NCI-H345 (cell line): ENCODE results near the gene TJP1.
"Not testable (repeated sequence)": the region's sequence is repeated elsewhere in the genome, so short reads cannot be mapped to it uniquely, and the experiment has no call there.

ENCODE experiments used
- DNase-seq: peaks from one replicate; lab custom pipeline; 2025; lab: John Stamatoyannopoulos, UW

TJP1 gene

DNA sequence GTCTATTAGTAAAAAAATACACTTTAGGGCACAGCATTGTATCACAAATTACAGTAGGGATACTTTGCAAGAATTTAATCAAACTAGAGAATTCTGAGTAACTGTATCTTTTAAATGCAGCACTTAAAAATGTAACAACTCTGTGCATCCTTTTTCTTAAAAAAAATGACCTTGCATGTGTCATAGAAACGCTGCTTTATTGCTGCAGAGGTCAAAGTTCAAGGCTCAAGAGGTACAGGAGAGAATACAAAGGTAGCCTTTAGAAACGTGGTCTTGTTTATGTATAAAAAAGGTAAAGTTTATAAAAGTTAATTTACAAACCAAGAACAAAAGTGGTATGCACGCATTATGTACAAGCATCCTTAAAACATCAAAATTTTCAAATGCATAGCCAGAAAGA lies 122.0 kb downstream of the TJP1 start:
- no peak for DNase-seq

DNA sequence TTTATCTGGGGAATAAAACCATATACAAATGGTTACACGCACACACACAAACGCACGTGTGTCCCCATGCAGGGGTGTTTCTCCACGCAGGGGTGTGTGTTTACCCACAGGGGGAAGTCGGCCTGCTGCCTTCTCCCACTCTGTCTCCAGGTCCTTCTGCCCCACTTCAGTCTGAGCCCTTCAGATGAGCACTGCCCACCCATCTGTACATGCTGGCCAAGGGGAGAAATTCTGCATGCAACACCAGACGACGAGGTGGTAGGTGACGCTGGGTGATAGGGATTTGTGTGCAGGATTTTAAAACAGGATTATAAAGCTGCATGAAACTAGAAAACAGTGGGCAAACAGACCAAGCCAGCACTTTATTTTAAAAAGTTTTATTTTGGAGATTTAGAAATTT lies 122.5 kb downstream of the TJP1 start:
- DNase-seq: no peak

DNA sequence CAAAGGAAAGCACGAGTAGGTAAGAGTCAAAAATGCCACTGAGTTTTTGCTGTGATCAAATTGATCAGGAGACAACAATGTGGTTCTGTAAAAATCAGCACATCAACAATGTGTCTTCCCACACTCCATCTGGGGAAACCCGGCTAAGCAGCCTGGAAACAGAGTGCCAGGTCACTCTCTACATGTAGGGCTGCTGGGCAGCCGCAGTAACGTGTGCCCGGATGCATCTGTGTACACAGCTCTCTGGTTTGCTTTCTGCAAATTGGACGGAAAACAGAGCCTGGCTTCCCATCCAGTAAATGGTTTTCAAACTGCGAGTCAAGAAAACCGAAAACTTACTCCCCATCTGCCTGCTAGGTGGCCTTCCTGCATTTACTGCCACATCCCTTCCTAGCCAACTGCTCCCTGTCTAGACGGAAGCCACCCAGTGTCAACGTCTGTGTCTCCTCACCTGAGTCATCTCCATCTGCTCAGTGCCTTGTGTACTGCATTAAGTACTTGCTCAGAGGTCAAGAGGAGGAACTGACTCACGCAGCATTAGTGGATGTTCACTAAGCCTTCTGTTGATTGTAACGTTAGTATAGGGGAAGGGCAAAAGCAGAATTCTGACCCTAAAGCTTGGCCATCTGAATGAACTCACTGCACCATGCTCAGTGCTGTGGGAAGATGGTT lies 124.1 kb downstream of the TJP1 start:
- no peak for DNase-seq

DNA sequence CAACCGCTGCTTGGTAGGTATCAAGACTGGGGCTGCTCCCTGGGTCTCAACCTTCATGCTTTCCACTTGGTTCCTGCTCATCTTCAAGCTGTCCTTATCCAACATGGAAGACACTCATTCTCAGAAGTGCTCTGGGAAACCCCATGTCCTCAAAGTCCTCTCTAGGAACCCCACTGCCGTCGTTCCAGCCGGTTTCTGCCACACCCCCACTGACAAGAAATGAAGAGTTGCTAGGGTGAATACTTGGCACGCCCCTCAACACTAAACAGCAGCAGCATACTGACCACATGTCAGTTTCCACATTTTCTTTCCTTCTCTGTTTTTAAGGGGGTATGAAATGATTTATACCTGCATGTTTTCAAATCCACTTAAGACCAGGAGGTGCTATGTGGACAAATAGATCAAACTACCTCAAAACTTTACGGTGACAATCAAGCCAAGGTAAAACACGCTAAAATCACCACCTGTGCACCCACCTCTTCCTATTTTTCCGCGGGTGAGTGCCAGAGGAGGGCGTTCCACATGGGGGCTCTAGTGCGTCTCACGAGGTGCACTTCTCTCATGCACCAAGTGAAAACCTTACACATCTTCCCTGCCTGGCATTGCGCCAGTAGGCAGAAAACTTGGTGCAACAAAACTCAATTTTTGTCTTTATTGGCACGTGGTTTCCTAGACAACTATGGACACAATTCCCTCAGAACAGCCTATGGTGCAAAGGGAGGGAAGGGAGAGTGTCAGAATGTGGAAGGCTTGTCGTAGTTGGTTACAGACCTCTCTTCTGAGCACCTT lies 125.1 kb downstream of the TJP1 start:
- DNase-seq: no peak

DNA sequence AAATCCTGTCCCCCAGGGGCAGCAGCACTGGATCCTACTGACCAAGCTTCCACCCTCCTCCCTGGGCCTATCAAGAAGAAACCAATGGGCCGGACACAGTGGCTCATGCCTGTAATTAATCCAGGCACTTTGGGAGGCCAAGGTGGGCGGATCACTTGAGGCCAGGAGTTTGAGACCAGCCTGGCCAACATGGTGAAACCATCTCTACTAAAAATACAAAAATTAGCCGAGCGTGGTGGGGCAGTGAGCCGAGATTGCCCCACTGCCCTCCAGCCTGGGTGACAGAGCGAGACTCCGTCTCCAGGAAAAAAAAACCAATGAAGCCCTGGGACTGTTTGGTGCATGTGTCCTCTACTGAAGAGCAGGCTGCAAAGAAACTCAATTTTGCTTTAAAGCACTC lies 125.8 kb downstream of the TJP1 start:
- DNase-seq: not testable (repeated sequence)

DNA sequence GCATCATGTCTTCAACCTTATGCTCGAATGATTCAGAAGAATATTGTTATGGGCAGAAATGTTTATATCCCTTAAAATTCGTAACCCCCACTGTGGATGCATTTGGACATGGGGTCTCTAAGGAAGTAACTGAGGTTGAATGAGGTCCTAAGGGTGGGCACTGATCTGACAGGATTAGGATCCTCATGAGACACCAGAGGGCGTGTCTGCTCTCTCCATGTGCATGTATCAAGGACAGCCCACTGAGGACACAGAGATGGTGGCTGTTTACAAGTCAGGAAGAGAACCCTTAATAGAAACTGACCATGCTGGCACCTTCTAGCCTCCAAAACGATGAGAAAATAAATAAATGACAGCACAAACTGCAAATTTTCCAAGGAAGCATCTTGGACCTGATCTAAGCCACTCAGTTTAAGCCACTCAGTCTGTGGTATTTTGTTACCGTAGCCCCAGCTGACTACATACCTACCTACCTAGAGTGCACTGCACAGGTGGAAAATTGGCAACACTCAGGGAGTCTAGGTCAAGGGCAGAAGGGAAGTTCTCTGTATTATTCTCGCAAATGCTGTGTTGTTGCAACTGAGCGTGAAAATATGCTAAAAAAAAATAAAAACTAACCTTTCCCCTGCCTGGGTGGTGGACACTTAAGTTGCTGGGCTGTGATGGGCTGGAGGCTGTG lies 126.6 kb downstream of the TJP1 start:
- no peak for DNase-seq

DNA sequence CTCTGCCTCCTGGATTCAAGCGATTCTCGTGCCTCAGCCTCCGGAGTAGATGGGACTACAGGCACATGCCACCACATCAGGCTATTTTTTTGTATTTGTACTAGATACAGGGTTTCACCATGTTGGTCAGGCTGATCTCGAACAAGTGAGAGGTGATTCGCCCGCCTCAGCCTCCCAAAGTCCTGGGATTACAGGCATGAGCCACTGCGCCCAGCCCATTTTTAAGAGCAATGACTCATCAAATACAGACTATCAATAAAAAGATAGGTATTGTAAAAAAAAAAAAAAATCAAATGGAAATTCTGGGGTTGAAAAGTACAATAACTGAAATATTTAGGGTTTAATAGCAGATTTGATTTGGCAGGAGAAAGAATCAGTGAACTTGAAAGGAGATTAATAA lies 129.0 kb downstream of the TJP1 start:
- no peak for DNase-seq

DNA sequence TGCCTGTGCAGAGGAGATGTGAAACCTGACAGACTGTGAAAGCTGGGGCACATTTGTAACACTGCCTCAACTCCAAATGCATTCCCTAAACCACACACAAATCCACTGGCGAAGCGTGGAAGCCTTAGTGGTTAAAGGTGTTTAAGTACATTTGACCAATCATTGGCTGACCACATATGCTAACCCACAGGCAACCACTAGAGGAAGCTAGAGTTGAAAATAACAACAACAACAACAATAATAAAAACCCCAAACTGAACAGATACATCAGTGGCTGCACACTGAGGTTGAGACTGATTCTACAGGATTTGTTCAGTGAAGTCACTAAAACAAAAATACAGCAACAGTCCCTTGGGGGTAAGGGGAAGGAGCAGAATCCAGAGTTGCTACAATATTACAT lies 129.7 kb downstream of the TJP1 start:
- DNase-seq: no peak

DNA sequence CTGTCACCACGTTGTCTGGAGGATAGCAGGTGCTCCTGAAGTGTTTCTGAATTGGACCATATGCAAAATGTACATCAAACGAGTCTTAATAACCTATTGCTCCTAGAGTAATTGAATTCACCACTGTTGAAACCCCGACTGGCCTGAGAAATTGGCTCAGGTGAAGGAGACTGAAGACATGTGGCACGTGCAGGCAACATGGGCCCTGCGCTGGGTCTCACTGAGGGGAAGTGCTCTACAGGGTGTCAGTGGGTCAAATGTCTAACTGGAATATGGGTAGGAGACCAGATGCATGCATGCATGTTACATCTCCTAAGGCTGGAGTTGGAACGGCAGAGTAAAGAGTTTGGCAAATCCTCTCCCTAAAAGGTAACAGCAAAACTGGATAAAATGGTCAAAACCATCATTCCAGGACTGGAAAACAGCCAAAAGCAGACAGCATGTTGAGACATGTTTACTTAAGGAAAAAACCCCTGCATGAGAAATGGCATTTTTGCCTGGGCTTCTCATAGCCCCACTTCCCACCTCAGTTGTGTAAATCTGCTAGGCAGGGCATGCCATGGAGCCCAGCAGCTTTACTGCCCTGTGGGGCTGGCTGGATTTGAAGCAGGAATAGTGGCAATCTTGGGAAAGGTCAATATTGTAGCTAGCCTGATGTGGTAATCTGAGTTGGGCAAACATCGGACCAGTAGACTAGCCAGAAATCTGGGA lies 131.3 kb downstream of the TJP1 start:
- no peak for DNase-seq

DNA sequence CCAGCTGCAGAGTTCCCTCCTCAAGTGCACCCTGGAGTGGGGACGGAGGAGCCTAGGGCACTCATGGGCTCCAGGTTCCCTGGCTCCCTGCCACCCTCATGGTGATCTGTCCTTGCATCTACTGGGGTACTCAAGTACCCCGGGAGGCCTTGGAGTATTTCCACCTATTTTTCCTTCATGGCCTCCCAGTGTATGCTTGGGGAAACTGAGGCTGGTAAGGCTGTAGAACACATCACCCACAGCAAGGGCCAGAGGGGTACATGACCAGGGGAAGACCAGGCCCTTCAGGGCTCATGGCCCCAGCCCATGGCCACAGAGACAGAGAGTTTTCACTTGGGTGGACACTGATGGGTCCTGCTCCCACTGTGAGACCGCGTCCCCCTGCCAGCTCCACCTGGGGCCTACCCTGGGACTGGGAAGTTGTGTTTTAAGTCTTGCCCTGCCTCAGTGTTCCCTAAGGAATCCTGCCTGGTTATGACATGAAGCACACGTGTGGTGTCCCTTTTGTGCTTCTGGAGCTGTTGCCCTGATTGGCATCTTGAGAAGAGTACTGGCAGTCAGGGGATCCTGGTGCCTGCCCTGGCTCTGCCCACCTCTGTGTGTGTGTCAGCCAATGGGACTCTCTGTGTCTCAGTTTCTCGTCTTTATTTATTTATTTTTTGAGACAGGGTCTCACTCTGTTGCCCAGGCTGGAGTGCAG lies 132.8 kb downstream of the TJP1 start:
- no peak for DNase-seq

DNA sequence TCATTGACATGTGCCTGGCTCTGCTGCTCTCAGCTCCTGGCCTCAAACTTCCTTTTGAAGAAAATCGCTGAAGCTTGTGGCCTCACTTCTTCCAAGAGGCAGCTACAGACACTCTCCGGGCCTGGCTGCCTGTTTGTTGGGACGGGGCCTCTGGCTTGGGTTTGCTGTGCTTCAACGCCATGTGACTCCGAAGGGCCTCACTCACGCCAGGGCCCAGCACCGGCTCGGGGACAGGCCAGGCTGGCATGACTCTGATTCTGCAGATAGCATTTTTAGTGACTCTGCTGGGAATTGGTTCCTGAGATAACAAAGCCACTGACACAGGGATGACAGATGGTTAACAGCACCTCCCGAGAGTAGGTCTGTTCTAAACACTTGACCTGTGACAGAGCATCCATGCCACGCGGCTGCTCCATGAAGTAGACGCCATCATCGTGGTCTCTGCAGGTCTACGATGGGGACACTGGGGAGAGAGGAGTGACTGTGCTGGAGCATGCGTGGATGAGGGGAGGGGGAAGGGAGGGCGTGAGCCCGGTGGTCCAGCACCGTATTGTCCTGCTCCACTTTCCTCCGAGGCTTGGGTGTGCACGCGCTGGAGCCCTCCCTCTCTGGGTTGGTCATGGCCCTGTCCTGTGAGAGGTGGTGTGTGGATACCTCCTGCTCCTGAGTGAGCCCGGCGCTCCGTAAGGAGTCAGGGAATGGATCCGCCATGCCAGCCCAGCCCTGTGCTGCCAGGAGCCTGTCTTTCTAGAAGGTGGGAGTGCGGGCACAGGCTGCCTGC lies 133.6 kb downstream of the TJP1 start:
- no peak for DNase-seq

DNA sequence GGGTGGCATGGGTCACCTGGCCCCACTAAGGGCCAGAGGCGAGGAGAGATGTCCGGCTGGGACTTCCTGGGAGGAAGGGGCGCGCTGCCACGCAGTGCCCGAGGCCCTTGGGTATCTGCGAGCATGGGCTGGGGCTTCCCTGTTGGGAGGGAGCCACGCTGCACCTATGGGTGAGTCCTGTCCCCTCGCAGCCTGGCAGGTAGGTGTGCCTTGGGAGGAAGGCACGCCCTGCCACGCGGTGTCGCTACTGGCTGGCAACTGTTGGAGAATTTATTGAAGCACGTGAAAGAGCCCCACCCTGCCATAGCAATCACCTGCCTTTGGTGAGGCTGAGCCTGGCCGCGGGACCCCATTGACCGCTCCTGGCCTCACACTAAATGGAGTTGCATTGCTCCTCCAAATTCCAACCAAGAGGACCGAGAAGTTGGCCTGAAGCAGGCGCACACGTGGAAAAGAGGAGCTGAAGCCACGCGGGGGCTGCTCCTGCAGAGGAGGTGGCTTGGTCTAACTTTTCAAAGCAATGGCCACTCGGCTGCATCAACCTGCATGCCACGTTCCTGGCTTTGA lies 134.2 kb downstream of the TJP1 start:
- DNase-seq: no peak

DNA sequence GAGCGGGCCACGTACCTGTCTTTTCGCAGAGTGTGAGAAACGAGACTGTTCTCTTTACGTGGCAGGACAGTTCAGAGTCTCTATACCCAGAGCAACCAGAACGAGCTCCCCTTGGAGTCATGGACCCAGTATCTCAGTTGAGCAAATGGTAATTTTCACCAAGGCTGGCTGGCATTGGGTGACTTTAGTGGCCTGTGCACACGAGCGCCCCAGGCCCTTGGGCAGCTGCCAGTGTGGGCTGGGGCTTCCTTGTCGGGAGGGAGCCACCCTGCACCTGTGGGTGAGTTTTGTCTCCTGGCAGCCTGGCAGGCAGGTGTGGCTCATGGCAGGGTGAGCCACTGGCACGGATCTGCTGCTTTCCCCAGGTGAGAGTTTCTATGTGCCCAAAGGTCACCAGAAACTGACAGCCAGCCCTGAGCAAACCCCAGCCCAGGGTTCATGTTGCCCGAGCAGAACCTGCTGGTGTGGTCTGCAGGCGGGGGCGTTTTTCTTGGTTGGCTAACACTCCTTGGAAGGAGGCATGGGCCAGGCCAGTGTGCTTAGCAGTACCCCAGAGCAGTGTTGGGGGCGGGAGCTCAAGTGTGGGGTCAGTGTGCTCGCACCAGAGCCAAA lies 135.0 kb downstream of the TJP1 start:
- DNase-seq: peak; percentile 69

DNA sequence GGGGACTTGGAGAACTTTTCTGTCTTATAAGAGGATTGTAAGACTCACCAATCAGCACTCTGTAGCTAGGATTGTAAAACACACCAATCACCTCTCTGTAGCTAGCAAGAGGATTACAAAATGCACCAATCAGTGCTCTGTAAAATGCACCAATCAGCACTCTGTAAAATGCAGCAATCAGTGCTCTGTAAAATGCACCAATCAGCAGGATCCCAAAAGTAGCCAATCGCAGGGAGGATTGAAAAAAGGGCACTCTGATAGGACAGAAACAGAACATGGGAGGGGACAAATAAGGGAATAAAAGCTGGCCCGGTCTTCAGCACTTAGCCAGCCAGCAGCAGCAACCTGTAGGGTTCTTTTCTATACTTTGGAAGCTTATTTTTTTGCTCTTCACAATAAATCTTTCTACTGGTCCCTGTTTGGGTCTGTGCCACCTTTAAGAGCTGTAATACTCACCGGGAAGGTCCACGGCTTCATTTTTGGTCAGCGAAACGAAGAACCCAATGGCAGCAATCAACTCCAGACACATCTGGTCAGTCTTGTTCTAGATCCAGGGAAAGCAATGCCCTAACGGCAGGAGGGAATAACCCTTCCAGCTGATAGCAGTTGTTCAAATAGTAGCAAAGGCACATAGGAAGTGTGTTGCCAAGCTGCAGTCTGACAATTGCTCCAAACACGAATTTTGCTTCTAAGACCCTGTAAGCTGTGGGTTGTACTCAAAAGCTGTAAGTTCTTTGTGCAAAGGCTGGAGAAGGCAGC lies 135.6 kb downstream of the TJP1 start:
- no peak for DNase-seq

DNA sequence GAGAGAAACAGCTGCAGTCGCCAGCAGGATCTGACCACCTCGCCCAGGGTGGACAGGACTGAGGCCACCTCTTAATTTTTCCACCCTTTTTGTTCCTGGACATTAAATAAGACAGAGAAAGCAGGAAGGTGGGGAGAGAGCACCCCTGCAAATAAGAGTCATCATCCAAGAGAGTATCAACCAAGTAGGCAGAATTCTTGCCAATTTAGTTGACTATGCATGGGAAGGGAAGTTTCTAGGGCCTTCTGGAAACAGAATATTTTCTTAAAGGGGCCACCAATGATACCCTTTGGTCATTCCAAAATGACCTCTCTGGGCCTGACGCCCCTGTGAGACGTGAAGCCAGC lies 136.2 kb downstream of the TJP1 start:
- no peak for DNase-seq

DNA sequence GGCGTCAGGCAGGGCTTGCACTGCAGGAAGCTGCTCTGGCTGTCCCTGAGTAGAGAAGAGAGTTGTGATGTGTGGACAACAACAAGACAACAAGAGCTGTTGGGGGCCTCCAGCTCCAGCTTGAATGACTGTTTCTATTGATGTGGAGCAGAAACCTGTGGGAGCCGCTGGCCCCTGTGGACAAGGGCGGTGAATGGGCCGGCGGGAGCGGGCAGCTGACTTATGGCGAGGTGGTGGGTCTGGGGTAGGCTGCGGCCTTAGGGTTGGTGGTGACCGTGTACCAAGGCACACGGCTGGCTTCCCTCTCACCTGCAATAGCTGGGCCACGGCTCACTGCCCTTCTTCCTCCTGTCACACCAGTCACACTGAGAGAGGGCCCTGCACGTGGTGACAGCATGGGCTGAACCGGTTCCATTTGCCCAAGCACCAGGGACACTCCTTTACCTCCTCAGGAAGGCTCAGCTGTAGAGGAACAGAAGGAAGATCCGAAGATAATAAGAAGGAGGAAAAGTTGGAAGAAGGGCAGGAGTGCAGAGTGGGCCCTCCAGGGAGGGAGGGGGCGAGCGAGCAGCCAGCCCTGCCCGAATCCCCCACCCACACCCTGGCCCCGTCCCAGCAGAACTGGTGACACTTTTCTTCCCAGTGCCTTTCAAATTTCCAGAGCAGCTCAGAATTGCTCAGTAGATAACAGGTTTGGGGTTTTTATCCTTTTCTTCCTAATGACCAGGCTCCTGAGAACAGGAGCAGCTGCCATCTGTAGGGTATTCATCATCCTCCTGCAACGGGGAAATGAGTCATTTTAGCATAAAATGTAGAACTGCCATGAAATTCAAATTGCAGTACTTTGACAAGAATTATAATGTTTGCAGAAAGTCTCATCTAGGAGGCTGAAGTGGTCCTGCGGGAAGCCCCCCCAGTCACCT lies 136.9 kb downstream of the TJP1 start:
- DNase-seq: no peak

DNA sequence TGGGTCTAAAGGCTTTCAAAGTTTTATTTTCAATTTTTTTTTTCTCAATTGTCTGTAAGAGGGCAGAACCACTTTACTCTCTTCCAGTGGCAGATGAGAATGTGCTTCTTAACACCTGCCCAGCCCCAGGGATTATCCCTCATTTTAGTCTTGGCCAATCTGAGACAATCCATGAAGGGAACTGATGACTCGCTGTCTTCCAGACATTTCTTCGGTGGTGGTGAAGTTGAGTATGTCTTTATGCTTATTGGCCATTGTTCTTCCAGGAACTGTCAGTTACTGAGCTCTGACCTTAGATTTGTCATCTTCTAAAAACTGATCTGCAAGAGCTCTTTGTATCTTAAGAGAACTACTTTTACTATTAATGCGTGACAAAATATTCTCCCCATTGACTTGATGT lies 139.5 kb downstream of the TJP1 start:
- no peak for DNase-seq

DNA sequence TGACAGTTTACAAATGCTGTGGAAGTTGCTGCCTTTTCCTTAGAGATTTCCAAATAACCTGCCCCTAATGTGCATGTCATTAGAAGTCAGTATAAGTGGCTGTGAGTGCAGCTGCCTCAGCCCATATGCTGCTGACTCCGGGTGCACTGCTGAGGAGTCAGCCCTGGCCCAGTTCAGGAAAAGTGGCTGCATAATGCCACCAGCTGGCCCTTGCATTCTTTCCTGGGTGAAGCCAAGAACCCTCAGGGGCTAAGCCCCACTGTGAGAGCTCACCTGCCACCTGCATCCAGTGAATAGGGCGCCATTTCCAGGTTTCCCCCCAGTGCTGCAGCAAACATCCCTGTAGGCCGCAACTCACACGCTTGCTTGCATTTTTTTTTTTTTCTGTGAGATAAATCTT lies 139.9 kb downstream of the TJP1 start:
- DNase-seq: peak; percentile 58

DNA sequence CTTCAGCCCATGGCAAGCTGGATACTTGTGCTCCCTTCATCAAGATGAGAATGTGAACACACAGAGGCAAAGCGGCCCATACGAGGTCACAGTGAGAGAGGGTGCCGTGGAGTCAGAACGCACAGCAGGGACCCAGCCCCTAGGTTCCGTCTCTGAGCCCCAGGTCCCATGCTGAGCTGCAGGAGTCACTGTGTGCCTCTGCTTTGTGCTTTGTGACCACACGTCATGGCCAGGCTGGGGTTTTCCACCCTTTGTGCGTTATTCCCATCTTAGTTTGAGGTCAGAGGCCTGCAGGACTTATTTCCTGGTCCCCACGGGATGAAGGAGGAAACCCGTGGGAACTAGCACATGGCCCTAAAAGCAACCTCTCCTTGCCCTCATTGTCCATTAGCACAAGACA lies 140.3 kb downstream of the TJP1 start:
- DNase-seq: no peak
